Fibroblast of pulmonary artery (primary cell): Measurements from ENCODE around the gene WFS1.

ENCODE experiments used
- DNase-seq: peaks from one replicate; pipeline ENCODE4 v3.0.0-alpha.2; 2010; ENCODE audit warnings: low read depth
- H3K4me3 ChIP-seq: replicated peaks from 2 replicates; pipeline ENCODE4 v1.5.1; 2011; ENCODE audit warnings: low read depth, mild to moderate bottlenecking, control low read depth, low read length, moderate library complexity
- TF ChIP-seq, protein P1 (sequence below): IDR thresholded peaks from 2 replicates; pipeline ENCODE4 v1.5.1; 2011; ENCODE audit warnings: mild to moderate bottlenecking, control low read depth, low read length, inconsistent platforms; ENCODE audit errors: missing control alignments

WFS1 gene

DNA sequence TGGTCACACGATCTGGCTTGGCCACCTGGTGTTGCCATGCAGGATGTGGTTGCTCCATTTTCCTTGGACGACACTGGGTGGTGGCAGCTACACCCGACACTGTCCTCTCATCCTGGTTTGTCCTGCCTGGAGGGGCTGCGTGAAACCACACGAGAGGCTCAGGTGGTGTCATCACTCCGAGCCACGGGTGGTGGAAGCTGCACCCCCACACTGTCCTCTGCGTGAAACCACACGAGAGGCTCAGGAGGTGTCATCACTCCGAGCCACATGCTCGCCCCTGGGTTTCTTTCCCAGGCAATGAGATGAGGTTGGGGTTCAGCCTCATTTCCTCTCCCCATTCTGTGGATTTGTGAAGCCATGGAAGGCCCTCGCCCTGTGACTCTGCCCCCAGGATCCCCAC is 34.3 kb downstream of the WFS1 start:
- no peak for DNase-seq
- no peak overlapping the region for H3K4me3 ChIP-seq
- TF ChIP-seq, protein P1, sequence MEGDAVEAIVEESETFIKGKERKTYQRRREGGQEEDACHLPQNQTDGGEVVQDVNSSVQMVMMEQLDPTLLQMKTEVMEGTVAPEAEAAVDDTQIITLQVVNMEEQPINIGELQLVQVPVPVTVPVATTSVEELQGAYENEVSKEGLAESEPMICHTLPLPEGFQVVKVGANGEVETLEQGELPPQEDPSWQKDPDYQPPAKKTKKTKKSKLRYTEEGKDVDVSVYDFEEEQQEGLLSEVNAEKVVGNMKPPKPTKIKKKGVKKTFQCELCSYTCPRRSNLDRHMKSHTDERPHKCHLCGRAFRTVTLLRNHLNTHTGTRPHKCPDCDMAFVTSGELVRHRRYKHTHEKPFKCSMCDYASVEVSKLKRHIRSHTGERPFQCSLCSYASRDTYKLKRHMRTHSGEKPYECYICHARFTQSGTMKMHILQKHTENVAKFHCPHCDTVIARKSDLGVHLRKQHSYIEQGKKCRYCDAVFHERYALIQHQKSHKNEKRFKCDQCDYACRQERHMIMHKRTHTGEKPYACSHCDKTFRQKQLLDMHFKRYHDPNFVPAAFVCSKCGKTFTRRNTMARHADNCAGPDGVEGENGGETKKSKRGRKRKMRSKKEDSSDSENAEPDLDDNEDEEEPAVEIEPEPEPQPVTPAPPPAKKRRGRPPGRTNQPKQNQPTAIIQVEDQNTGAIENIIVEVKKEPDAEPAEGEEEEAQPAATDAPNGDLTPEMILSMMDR: no peak

DNA sequence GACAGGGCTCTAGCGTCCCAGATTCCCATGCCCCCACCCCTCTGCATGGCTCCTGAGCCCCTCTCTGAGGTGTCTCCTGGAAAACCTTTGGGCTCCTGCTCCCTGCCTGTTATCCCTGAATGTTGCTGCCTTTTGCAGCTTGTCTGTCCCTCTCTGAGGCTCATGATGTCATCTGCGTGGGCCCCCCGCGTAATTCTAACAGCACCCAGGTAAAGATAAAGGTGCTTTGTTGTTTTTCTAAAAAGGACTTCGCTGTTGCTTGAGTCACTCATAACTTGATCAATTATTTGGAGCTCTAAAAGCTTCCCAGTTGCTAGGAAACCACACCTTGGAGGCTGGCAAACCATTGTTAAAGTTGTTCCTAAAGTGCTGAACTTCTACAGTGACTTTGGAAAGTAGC is 36.6 kb downstream of the WFS1 start:
- no peak overlapping the region for H3K4me3 ChIP-seq
- no peak for DNase-seq
- TF ChIP-seq, protein P1: no peak

DNA sequence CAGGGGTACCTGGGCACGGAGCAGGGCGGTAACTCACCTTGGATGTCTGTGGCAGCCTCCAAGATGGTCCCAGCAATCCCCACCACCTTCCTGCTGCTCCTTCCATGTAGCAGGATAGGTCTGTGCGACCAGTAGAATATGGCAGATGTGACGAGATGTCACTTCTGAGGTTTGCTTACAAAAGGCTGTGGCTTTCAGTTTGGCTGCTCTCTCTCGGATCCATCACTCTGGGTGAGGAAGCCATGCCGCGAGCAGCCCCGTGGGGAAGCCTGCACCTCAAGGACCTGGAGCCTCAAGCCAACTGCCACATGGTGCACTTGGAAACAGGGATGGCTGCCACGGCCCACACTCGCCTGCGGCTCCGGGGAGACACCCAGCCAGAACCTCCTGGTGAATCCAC is 37.6 kb downstream of the WFS1 start:
- no peak overlapping the region for H3K4me3 ChIP-seq
- TF ChIP-seq, protein P1: no peak
- no peak for DNase-seq

DNA sequence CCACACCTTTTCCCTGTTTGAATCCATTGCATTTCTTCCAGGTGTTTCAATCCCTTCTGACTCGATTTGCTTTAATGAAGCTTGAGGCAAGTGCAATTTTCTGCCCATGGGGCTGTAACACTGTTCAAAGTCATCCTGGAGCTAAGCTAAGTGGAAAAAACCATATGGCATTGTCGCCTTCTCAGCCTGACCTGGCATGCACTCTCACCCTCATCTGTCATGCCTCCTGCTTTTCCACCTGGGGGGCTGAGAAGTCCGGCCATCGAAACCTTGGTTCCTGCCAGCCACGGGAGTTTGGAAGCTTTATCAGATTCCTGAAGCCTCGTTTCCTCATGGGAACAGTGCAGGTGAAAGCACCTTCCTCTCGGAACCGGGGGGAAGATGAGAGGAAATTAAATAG is 38.2 kb downstream of the WFS1 start:
- TF ChIP-seq, protein P1: no peak
- H3K4me3 ChIP-seq: no peak overlapping the region
- no peak for DNase-seq

DNA sequence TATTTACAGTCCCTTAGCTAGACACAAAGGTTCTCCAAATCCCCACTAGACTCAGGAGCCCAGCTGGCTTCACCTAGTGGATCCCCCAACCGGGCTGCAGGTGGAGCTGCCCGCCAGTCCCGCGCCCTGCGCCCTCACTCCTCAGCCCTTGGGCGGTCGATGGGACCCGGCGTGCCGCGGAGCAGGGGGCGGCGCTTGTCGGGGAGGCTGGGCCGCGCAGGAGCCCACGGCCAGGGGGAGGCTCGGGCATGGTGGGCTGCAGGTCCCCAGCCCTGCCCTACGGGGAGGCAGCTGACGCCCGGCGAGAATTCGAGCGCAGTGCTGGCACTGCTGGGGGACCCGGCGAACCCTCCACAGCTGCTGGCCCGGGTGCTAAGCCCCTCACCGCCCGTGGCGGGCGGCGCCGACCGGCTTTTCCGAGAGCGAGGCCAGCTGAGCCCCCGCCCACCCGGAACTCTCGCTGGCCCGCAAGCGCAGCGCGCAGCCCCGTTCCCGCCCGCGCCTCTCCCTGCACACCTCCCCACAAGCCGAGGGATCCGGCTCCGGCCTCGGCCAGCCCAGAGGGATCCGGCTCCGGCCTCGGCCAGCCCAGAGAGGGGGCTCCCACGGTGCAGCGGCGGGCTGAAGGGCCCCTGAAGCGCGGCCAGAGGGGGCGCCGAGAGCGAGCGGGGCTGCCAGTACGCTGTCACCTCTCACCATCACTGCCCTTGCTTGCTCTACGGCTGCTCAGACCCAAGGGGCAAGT is 39.4 kb downstream of the WFS1 start:
- H3K4me3 ChIP-seq: no peak overlapping the region
- no peak for DNase-seq
- TF ChIP-seq, protein P1: no peak

DNA sequence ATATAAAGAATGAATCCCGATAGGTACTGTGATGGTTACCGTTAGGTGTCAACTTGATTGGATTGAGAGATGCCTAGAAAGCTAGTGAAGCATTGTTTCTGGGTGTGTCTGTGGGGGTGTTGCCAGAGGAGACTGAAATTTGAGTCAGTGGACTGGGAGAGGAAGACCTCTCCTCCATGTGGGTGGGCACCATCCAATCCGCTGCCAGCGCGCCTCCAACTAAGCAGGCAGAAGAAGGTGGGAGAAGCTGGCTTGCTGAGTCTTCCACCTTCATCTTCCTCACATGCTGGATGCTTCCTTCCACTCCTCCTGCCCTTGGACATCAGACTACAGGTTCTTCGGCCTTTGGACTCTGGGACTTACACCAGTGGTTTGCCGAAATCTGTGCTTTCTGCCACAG is 40.1 kb downstream of the WFS1 start:
- no peak overlapping the region for H3K4me3 ChIP-seq
- TF ChIP-seq, protein P1: no peak
- DNase-seq: no peak

DNA sequence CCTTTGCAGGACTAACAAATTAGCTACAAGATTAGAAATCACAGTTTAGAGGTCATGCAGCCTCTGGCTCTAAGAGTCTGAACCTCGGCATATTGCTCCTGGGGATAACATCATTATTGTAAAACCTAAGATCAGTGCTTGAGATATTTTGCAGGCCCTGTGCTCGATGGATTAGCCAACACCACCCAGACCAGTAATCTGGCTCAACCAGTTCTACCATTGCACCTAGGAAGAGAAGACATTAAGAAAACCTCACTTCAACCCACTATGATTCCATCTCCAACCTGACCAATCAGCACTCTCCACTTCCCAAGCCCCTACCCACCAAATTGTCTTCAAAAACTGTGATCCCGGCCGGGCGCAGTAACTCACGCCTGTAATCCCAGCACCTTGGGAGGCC is 43.6 kb downstream of the WFS1 start:
- TF ChIP-seq, protein P1: no peak
- no peak for DNase-seq
- no peak overlapping the region for H3K4me3 ChIP-seq
